Measurements from ENCODE around the gene TXNRD3.
"Not testable (repeated sequence)": the region's sequence is repeated elsewhere in the genome, so short reads cannot be mapped to it uniquely, and the experiment has no call there.

The TXNRD3 gene

DNA sequence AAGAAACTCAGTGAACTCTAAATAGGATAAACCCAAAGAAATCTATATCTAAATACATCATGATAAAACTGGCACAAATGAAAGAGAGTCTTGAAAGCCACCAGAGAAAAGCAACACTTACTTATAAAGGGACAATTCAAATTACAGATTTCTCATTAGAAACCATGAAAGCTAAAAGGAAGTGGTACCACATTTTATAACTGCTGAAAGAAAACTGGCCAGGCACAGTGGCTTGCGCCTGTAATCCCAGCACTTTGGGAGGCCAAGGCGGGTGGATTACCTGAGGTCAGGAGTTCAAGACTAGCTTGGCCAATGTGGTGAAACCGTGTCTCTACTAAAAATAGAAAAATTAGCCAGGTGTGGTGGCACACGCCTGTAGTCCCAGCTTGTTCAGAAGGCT lies 59.4 kb downstream of the TXNRD3 start:
- not testable (repeated sequence) for DNase-seq (ENCODE audit: low read depth, low spot score)

DNA sequence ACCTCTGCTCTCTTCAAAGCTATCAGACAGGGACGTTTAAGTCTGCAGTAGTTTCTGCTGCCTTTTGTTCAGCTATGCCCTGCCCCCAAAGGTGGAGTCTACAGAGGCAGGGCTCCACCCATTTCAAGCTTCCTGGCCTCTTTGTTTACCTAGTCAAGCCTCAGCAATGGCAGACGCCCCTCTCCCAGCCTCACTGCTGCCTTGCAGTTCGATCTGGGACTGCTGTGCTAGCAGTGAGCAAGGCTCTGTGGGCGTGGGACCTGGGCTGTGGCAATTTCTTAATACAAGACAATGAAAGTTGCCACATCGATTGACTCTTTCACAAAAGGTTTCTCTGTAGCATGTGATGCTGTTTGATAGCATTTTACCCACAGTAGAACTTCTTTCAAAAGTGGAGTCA lies 63.4 kb downstream of the TXNRD3 start:
- DNase-seq (ENCODE audit: low read depth, low spot score): not testable (repeated sequence)

DNA sequence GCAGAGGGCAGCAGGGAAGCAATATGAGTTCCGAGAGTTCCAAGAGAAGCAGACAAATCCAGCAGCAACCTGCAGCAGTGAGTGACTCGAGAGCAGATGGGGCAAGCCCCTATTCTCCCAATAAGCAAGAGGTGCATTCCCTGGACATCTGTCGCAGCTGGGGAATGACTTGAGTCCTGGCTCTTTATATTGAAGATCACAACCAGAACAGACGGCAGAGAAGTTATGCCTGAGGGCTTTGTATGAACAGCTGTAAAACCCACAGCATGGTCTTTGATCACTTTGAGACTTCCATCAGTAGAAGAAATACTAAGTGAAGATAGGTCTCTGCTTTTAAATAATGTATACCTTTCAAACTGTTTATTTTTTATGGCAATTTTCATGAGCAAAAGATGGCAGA lies 72.6 kb downstream of the TXNRD3 start:
- no peak for DNase-seq (ENCODE audit: low read depth, low spot score)

DNA sequence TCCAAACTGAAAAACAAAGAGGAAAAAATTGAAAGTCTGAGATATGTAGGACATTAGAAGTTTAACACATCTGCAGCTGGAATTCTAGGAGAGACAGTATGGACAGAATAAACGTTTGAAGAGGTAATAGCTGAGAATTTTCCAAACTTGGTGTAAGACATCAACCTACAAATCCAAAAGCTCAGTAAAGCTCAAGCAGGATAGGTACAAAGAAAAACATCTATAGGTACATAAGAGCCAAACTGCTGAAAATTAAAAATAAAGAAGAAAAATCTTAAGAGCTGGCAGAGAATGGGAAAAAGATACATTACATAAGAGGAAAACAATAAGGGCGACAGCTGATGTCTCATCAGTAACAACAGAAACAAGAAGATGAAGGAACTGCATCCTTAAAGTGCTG lies 73.4 kb downstream of the TXNRD3 start:
- DNase-seq (ENCODE audit: low read depth, low spot score): no peak

DNA sequence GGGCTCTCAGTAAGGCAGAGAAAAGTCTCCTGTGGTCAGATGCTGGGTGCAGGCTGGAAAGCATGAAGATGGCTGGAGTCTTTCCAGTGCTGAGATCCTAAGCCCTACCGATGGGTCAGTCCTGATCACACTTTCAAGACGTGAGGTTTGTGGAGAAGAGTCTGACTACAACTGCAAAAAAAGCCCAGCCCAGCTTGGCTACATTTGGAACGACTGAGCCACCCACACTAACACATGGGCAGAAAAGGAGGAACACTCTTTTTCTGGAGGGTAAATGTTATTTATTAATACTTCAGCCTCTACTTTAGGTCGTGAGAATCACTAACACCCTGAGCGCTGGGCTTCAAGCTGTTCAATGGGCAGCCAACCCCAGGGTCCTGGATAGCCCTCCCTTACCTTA lies 74.2 kb downstream of the TXNRD3 start:
- no peak for DNase-seq (ENCODE audit: low read depth, low spot score)

DNA sequence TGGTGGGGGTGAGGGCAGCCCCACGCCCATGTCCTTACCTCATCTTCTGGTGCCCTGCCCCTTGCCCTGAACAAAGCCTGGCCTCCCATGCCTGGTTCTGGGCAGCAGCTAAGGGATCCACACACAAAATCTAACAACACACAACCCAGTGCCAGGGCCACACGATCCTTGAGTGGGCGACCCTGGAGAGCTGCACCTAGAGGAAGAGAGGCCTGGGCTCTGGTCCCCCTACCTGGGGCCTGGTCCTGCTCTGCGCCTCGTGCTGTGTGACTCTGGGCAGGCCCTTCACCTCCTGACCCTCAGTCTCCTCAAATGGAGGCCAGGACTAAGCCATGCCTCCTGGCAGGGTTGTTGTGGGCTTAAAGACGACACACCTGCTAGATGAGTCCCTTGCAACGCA lies 76.2 kb downstream of the TXNRD3 start:
- no peak for DNase-seq (ENCODE audit: low read depth, low spot score)

DNA sequence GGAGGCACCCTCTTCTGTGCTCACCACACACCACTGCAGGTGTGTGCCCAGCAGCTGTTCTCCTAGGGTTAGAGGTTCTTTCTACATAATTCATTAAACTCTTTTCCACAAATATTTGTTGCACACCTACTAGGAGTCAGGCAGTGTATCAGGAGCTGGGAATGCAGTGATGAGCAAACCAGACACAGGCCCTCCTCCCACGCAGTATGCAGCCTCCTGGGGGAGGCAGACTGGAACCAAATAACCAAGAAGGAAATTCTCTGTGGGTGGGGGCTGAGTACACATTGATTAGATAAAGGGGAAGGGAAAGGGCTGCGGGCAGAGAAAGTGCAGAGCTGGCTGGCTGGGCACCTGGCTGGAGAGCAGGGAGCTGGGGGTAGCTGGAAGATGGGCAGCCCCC lies 77.7 kb downstream of the TXNRD3 start:
- no peak for DNase-seq (ENCODE audit: low read depth, low spot score)

DNA sequence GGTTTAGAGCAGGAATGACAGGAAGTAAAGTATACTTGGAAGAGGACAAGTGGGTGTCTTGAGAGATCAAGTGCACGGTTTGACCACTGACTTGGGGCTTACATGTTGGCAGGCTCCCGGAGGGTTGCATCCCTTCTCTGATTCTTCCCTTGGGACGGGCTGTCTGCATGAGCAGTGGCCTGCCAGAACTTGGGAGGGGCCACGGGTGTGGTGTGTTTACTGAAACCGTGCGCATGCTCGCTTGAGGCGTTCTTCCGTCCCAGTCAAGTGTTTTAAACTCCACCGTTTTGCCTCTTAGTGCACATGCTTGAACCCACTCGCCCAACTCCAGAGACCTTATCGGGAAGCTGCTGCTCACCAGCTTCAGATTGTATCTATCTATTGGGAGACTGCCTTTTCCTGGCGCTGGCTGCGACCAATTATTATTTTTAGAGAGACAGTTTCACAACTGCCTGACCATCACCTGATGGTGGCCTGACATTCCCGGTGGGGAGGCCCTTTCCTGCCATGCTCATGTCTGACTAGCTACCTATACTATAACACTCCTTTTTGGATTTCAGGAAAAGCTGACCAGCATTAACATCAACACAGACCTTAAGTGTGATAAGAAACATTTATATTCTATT lies 81.3 kb downstream of the TXNRD3 start:
- no peak for DNase-seq (ENCODE audit: low read depth, low spot score)

DNA sequence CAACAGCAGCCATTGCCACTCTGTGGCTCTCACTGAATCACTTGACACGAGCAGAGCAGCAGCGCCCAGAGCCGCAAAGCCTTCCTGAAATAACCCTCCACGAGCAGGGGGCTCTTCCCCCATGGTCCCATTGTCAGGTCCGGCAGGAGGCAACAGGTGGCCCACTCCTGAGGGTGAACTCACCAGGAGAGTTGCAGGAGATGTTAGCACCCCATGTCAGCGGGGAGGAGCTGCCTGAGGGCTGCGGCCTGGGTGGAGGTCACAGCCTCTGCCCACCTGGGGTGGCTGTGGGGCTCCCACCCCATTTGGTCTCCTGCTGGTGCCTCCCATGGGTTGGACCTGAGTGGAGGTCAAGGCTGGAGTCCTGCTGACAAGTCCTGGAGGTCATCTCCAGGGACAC lies 83.8 kb downstream of the TXNRD3 start:
- DNase-seq (ENCODE audit: low read depth, low spot score): no peak

DNA sequence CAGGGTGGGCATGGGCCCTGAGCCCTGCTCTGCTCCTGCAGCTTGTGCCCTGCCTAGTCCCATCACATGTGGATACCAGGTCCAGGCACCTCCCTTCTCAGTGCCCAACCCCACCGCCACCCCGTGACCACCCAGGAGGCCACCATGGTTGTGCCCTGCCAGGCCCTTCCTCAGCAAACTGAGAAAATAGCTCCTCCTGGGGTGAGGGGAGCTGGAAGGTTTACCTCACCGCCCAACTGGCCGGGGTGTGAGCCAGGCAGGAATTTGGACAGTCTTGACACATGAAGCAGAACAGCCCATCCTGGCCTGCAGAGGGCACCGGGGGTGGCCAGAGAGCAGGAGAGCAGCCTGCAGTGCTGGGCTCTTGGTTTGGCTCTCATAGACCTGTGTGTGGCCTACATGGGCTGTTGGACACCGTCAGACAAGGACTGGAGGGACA lies 84.8 kb downstream of the TXNRD3 start:
- no peak for DNase-seq (ENCODE audit: low read depth, low spot score)

DNA sequence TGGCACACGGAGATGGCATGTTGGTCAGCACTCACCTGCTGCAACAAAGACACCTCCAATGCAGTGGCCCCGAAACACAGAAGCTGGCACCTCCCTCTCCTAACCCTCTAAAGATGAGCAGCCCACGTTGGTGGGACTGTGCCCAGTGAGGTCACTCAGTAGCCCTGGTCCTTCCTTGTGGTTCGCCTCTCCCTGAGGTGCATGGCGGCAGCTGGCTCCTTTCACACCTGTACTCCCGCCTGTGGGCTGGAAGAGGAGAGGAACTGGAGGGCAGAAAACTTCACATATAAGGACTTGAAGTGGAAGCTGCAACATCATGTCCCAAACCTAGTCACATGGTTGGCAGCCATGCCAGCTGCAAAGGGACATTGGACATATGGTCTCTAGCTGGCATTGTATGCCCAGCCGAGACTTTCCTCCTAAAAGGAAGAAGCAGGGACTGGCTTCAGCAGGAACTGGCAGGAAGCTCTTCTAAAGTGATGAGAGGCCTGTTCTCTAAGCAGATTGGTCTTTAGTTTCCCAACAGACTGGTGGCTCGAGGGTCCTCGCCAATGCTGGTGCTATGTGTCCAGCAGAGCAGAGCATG lies 85.4 kb downstream of the TXNRD3 start:
- DNase-seq (ENCODE audit: low read depth, low spot score): no peak

DNA sequence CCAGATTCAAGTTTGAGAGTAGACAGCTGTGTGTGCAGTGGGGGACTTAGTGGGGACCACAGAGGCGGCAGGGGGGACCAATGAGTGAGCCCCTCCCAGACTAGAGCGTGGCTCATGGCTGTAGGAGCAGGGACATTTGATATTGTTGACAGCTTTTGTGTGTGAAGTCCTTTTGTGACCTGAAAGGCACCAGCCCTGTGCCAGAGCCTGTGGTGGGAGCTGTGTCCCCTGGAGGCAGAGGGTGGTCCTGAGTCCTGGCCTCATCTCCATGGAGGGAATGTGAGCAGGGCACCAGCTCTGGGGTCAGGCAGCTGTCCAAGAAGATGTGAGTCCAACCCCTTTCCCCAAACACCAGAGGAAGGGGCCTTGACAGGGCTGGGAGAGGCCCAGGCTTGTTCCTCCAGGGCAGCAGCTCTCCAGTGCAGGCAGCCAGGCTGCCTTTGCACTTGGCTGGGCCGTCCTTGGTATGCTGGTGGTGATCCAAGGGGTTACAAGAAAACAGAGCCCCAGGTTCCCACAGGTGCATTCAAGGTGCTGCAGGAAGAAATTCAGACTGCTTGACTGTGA lies 86.1 kb downstream of the TXNRD3 start:
- no peak for DNase-seq (ENCODE audit: low read depth, low spot score)

DNA sequence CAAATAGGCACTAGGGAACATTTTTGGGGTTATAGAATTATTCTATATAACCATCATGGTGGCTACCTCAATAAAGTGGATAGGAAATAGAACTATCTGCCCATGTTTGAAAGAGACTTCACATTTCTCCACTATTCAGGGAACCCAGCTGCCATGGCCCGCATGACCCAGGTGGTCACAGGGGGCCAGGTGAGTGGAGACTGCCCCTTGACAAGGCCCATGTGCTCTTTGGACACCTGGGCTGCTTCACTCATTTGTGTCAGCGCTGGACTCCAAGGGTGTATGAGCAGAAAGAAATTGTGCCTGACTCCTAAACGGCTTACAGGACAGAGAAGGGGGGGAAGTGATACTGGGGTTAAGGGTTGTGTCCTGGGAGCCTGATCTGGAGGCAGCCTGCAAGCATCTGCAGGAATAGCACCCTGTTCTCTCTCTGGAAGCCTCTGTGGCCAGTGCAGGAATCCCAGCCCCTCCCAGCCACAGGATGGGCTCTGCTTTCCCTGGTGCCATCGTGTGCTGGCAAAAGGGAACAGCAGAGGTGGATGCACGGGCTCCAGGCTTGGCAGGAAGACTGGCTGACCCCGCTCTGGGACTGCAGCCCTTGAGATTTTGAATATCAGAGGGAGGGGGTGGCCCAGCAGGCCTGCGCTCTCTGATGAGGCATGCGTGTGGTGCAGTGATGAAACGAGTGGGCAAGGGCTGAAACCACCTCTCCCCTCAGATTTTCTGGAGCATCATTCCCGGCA lies 87.1 kb downstream of the TXNRD3 start:
- no peak for DNase-seq (ENCODE audit: low read depth, low spot score)

DNA sequence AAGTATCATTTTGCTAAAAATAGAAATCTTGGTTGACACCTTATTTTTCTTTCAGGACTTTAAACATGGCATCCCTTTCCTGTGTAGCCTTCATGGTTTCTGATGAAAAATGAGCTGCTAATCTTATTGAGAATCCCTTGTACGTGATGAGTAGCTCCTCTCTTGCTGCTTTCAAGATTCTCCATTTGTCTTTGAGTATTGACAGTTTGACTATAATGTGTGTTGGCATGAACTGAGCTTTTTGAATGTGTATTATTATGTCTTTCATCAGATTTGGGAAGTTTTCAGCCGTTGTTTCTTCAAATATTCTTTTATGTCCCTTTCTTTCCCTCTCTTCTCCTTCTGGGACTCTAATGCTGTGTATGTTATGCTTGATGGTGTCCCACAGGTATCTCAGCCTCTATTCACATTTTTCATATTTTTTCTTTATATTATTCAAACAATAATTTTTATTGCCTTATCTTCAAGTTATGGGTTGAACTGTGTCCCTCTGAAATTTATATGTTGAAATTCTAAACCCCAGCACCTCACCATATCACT lies 92.1 kb downstream of the TXNRD3 start:
- DNase-seq (ENCODE audit: low read depth, low spot score): no peak

DNA sequence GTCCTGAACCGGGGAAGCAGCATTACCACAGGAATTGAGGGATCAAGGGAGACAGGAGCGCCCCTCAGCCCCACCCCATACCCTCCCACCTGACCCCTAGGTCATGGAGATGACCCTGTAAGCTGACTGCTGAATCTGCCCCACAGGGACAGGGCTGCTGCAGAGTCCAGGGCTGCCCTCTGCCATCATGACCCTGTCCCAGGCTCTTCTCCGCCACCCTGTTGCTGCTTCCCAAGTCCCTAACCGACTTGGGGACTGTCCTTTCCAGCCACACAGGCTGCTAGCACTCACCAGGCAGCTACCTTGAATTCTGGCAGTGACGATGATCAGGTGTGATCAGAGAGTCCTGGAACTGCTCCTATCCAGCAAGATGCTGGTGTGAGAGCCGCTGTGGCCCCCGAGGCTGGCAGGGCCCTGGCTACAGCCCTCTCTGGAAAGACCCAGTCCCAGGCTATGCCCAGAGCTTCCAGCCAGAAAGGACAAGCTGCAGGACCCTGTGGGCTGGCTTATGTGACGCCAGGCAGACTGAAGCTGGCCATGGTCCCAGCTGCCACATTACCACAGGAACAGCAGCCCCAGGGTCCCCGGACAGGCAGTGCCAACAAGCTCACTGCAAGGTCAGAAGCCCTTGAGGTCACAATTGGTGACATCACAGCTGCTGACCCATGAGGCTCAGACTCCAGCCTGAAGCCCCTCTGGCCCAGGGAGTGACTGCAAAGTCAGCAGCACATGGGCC lies 96.4 kb downstream of the TXNRD3 start, which contains the start of gene C3orf22:
TSS of gene C3orf22 (minus strand) at position 597 of the 736 bp plus-strand sequence. CDS start 5,542 bp downstream, outside the sequence.
- DNase-seq (ENCODE audit: low read depth, low spot score): no peak

DNA sequence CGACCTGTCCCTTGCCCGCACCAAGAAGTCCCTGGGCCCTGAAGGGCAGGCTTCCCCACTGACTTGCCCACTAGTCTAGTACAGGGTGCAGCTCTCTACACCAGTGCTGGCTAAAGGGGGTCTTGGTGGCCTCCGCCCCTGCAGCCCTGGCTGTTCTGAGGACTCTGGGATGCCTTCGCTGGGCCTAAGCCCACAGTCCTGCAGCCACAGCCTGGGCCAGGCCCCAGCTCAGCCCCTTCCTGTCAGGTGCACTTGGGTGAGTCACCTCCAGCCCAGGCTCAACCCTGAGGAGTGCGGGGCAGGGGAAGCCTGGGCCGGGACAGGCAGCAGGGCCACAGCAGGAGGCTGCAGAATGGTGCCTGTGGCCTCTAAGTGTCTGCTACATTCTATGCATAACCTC lies 97.2 kb downstream of the TXNRD3 start:
- no peak for DNase-seq (ENCODE audit: low read depth, low spot score)

DNA sequence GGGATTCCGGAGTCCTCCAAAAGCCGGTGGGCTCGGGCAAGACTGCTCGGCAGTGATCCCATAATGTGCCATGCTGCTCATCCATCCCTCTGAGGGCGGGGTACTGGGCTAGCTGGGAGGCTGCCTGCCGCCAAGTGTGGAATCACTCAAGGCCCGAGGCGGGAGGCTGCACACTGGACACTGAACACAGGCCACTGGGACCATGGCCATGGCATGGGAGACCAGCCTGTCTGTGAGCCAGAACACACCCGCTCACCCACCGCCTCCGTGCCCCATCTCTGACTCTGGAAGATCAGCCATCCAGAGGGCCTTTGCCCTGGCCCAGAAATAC lies 97.5 kb downstream of the TXNRD3 start:
- no peak for DNase-seq (ENCODE audit: low read depth, low spot score)

Data from activated CD4-positive, CD25-positive, alpha-beta regulatory T cell treated with anti-CD3 and anti-CD28 coated beads, Interleukin-2, amount 50 U/mL, for 16 hours (primary cell).